GM12873 (cell line): ENCODE data around the gene FAM83F.

Experiments
- TF ChIP-seq, protein P1 (sequence below): IDR thresholded peaks from 2 replicates; pipeline ENCODE4 v1.5.1; 2012; ENCODE audit warnings: low read depth, mild to moderate bottlenecking, moderate library complexity, low read length, control low read depth; ENCODE audit not compliant: insufficient read depth; ENCODE audit errors: missing control alignments

Gene FAM83F

DNA sequence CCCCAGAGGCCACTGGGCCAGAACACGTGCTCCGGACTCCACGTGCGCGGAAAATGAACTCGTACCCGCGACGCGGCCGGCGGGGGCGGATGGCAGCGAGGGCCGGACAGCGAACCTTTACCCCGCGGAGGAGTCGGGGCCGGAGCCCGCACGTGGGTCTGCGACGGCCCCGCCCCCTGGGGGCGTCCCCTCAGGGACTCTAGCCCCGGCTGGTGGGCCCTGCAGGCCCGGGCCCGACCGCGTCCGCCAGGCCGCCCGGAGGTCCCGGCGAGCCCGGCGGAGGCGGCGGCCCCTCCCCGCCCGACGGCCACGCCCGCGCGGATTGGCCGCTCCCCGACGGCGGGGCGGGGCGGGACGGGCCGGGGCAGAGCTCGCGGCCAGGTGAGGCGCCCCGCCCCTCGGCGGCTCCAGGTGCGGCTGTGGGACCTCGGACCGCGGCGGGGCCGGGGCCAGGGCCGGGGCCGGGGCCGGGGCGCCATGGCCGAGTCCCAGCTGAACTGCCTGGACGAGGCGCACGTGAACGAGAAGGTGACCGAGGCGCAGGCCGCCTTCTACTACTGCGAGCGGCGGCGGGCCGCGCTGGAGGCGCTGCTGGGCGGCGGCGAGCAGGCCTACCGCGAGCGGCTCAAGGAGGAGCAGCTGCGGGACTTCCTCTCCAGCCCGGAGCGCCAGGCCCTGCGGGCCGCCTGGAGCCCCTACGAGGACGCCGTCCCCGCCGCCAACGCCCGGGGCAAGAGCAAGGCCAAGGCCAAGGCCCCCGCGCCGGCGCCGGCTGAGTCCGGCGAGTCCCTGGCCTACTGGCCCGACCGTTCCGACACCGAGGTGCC lies at the start of gene FAM83F:
Gene FAM83F, plus strand, starts transcription at position 389 of the 827 bp plus-strand sequence. Its CDS starts 89 bp downstream, at position 478.
- TF ChIP-seq, protein P1, sequence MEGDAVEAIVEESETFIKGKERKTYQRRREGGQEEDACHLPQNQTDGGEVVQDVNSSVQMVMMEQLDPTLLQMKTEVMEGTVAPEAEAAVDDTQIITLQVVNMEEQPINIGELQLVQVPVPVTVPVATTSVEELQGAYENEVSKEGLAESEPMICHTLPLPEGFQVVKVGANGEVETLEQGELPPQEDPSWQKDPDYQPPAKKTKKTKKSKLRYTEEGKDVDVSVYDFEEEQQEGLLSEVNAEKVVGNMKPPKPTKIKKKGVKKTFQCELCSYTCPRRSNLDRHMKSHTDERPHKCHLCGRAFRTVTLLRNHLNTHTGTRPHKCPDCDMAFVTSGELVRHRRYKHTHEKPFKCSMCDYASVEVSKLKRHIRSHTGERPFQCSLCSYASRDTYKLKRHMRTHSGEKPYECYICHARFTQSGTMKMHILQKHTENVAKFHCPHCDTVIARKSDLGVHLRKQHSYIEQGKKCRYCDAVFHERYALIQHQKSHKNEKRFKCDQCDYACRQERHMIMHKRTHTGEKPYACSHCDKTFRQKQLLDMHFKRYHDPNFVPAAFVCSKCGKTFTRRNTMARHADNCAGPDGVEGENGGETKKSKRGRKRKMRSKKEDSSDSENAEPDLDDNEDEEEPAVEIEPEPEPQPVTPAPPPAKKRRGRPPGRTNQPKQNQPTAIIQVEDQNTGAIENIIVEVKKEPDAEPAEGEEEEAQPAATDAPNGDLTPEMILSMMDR, result no peak

DNA sequence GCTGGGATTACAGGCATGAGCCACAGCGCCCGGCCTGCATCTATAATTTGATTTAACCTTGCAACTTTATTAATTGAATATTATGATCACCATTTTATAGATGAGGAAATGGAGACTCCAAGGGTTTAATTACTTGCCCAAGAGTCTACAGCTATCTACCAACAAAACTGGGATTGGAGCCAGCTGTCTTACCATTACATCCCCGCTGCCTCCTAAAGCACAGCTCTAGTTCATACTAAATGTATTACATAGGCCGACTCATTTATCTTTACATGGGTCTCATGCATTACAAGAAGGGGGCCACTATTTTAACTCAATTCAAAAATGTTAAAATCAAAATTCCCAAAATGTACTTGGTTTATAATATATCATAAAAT lies 48.6 kb upstream of the FAM83F start:
- TF ChIP-seq, protein P1, result no peak

DNA sequence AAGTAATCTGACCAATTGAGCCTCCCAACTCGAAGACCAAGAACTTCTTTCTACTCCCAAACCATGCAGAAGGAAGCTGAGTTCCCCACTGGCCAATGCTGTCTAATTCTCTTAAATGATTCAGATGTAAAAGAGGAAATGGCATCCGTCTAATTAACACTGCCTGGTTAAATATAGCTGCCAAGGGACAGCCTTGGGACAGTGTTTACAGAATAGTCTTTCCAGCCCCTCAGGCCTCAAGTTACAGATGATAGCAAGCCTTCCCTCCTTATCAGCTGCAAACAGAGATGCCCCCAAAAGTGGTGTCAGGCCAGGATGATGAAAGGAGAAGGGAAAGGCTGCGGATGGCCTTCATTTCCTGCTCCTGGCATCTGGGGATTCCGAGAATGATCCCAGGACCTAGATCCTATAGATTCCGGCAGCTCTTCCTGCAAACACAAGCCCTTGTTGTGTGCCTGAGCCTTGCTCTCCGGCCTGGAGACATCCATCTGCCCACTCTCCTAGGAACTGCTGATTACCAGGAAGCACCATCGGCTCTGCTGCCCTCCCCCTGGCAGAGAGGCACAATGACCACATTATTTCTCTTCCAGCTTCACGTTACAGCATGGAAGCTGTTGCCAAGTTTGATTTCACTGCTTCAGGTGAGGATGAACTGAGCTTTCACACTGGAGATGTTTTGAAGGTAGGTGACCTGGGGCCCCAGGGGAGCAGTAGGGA lies 48.1 kb upstream of the FAM83F start:
- TF ChIP-seq, protein P1, result no peak

DNA sequence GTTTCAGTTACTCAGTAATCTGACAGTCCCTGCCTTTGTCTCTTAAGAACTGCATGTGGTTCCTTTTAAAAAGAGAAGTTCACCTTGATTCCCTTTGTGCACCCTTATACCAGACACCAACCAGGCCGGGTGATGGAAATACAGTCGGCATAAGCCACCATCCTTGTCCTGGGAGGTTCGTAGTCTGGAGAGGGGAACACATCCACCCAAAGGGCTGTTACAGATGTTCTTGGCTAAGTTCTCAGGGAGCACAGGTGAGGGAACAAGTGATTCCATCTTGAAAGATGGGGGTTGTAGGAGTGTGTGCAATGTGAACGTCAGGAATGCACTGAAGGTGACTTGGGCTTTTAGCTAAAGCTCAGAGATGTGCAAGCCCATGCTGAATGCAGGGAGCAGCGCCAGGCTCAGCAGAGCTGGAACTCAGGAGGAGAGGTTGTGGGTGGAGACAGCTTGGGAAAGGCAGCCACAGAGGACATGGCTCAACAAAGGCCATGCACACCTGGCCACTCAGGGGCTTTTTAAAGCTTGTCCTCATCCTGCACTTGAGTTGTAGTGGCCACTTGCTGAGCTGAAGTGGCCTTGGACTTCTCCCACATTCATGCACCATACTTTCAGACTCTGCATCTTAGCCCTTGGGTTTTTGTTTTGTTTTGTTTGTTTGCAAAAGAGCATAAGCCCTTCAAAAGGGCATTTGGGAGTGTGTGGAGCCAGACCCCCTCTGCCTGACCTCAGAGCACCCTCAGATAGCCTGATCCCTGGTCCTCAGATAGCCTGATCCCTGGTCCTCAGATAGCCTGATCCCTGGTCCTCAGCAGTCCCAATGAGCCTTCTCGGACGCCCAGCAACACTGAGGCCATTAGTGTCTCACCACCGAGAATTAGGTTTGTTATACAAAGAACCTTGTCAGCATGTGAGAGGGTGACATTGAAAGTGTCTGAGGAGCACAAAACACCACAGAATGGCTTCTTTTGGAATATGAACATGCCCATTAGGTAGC lies 47.2 kb upstream of the FAM83F start:
- TF ChIP-seq, protein P1, result no peak

DNA sequence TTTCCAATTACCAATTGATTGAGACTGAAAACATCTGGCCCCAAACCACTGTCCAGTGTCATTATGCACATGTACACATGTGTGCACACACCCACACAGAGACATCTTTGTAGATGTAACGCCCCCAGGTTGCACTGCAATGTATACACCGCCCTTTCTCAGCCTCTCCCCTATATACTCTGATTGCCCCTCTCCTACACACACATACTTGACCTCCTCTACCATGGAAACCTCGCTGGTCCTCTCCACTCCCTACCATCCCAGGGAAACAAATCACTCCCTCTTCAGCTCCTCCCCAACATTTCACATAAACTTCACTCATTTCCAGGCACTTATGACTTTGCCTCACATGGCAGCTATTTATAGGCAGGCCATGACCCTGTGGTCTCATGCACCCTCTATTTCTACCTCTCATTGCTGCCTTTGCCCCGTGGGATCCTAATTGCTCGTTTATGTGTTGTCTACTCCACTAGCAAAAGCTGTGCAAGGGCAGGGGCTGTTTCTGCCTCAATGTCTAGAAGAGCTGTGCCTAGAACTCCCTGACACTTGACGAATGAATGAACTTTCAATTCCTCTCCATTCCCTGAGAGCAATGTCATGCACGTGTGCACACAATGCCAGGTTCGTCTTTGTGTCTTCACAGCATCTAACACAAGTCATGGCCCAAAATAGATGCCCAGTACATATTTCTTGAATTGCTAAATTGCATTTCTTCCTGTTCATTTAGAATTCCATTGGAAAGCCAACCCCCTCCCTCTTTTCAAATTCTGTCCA lies 44.6 kb upstream of the FAM83F start:
- TF ChIP-seq, protein P1, result no peak

DNA sequence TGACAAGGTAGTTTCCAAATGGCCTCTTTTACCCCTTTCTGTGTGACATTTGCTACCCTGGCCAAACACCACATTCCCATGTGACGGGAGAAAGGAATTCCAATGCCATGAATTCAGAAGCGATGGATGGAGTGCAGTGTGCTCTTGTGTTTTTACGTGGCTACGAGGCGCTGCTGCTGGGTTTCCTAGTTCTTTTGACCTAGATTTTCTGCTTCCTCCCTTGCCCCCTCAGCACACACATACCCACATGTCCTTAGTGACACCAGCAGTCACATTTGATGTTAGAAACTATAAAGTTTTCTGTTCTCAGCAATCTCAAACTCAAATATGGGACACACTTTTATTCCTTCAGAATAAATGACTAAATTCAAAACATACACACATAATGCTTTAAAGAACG lies 42.4 kb upstream of the FAM83F start:
- TF ChIP-seq, protein P1, result no peak
